ENCODE measurements around the gene FHL3.

DNA sequence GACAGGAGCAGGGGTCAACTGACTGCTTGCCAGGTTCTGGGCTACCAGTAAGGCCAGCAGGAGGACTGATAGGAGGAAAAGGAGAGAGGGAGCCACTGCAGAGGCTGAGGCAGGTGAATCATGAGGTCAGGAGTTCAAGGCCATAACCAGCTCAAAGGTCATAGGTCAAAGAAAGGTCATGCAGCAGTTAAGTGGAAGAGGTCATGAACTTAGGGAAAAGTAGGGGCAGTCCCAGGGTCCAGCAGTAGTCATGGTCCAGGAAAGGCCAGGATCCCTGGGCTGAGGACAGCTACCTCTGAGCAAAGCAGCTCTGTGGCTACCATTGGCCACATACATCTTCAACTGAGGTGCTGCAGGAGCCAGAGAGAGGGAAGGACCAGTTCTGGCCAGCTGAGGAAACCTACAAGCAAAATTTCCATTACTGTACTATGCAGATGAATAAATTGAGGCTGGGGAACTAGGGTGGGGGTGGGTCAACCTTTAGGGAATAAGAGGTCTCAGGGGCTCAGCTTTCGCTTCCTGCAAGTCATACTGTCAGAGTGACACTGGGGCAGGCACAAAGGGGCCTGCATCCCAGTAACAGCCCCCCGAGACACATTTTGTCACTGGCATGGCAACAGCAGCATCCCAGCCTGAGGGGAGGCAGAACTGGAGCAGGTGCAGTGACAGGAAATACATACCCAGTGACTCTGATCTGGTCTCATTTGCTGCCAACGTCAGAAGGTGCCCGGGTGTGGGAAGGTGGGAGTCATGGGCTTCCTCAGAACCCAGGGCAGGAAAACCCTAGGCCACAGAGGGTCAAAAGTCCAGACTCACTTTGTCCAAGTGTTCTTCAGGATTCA lies 53.3 kb downstream of the FHL3 start:
- TF ChIP-seq, protein P1, sequence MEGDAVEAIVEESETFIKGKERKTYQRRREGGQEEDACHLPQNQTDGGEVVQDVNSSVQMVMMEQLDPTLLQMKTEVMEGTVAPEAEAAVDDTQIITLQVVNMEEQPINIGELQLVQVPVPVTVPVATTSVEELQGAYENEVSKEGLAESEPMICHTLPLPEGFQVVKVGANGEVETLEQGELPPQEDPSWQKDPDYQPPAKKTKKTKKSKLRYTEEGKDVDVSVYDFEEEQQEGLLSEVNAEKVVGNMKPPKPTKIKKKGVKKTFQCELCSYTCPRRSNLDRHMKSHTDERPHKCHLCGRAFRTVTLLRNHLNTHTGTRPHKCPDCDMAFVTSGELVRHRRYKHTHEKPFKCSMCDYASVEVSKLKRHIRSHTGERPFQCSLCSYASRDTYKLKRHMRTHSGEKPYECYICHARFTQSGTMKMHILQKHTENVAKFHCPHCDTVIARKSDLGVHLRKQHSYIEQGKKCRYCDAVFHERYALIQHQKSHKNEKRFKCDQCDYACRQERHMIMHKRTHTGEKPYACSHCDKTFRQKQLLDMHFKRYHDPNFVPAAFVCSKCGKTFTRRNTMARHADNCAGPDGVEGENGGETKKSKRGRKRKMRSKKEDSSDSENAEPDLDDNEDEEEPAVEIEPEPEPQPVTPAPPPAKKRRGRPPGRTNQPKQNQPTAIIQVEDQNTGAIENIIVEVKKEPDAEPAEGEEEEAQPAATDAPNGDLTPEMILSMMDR (IDR thresholded peaks at IDR 0.05) = no peak
- no peak for TF ChIP-seq EP300 (IDR thresholded peaks at IDR 0.05; ENCODE audit: low read depth)
- no peak for TF ChIP-seq POLR2AphosphoS5 (IDR thresholded peaks at IDR 0.05)
